ENCODE results near the gene RAD50. TPM values are rescaled to one million over a fixed set of nuclear protein-coding genes. Genes with fewer than 3 reads are reported as not detected.

The RAD50 gene
- total RNA-seq, 4 donors from 2014 or later, result 21.7 to 37.1 (median 24.6) TPM

DNA sequence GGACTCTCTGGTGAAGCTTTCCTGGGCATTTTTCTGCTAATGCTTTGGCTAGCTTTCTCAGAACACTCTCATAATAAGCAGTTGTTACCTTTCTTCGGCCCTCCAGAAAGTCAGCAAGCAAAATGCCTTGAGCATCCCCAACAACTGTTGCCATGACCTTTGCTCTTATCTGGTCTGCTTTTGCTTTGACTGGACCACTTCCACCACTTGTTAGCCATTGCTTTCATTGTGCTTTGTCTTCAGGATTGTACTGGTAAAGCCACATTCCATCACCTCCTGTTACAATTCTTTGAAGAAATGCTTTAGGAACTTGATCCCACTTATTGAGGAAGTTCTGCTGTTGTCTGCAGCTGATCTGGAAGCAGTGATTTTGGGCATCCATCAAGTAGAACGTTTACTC lies 35.7 kb downstream of the RAD50 start:
- H3K4me3 ChIP-seq (ENCODE audit: low read depth, poor library complexity, severe bottlenecking), result no peak overlapping the region
- no peak for DNase-seq (ENCODE audit: low spot score in 2 of 2)
- intact Hi-C loops (cut with DNase I; ENCODE audit: low total_unique reads), result no loop called here
- TF ChIP-seq, protein P1, sequence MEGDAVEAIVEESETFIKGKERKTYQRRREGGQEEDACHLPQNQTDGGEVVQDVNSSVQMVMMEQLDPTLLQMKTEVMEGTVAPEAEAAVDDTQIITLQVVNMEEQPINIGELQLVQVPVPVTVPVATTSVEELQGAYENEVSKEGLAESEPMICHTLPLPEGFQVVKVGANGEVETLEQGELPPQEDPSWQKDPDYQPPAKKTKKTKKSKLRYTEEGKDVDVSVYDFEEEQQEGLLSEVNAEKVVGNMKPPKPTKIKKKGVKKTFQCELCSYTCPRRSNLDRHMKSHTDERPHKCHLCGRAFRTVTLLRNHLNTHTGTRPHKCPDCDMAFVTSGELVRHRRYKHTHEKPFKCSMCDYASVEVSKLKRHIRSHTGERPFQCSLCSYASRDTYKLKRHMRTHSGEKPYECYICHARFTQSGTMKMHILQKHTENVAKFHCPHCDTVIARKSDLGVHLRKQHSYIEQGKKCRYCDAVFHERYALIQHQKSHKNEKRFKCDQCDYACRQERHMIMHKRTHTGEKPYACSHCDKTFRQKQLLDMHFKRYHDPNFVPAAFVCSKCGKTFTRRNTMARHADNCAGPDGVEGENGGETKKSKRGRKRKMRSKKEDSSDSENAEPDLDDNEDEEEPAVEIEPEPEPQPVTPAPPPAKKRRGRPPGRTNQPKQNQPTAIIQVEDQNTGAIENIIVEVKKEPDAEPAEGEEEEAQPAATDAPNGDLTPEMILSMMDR (IDR thresholded peaks at IDR 0.05), result no peak
- TF ChIP-seq POLR2A (IDR thresholded peaks at IDR 0.05), result no peak
- WGBS, 2 donors, result 73 to 83% methylated on average over 2 of the region's 2 CpGs

DNA sequence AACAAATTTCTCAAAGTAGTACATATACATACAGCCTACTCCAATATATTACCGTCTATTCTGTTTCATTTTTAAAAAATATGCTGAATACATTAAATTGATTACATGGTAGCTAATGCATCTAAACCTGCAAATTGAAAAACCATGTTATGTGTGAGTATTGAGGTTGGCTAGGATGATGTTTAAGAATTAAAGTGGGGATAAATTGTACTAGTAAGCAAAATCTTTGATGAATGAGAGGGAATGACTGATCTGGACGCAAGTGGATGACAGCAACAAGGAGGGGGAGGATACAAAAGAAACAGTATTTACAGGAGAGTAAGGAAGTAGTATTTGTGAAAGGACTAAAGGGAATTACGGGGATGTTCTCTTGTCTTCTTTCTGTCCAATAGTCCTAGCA lies 37.4 kb downstream of the RAD50 start:
- WGBS, 2 donors, result 94 to 99% methylated on average over 3 of the region's 3 CpGs
- no peak for TF ChIP-seq POLR2A (IDR thresholded peaks at IDR 0.05)
- TF ChIP-seq, protein P1 (IDR thresholded peaks at IDR 0.05), result no peak
- no peak overlapping the region for H3K4me3 ChIP-seq (ENCODE audit: low read depth, poor library complexity, severe bottlenecking)
- intact Hi-C loops (cut with DNase I; ENCODE audit: low total_unique reads), result no loop called here
- no peak for DNase-seq (ENCODE audit: low spot score in 2 of 2)

DNA sequence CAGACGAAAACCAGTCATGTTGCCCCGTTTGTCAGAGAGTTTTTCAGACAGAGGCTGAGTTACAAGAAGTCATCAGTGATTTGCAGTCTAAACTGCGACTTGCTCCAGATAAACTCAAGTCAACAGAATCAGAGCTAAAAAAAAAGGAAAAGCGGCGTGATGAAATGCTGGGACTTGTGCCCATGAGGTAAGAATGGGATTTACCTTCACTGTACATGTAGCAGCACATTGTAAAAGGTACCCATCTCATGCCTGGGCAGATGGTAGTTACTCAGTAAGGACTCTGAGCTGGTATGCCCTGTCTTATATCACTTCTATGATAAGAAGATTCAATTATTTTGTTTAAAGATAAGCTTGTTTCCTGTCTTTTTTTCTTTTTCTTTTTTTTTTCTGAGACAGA lies 38.8 kb downstream of the RAD50 start:
- no peak for DNase-seq (ENCODE audit: low spot score in 2 of 2)
- intact Hi-C loops (cut with DNase I; ENCODE audit: low total_unique reads), result no loop called here
- WGBS, 2 donors, result 64 to 85% methylated on average over 5 of the region's 5 CpGs
- TF ChIP-seq, protein P1 (IDR thresholded peaks at IDR 0.05), result no peak
- no peak for TF ChIP-seq POLR2A (IDR thresholded peaks at IDR 0.05)
- H3K4me3 ChIP-seq (ENCODE audit: low read depth, poor library complexity, severe bottlenecking), result no peak overlapping the region

DNA sequence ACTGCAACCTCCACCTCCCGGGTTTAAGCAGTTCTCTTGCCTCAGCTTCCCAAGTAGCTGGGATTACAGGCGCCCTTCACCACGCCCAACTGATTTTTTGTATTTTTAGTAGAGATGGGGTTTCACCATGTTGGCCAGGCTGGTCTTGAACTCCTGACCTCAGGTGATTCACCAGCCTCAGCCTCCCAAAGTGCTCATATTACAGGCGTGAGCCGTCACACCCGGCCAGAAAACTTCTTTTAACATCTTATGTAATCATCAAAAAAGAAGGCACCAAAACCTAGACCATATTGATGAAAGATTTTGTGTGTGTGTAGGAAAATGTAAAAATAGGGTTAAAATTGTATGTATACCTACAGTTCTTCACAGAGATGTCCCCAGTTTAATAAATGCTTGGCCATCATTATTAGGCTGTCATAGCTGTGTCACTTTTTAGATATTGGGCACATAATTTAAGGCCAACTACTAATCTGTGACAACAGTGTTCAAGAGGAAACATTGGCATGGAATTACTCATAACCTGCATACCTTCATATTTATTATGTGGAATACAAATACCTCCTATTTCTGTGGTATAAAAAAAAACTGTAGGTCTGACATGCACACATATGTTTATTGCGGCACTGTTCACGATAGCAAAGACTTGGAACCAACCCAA lies 44.4 kb downstream of the RAD50 start:
- 85 to 90% methylated on average over 8 of the region's 8 CpGs for WGBS, 2 donors
- intact Hi-C loops (cut with DNase I; ENCODE audit: low total_unique reads), result no loop called here
- no peak overlapping the region for H3K4me3 ChIP-seq (ENCODE audit: low read depth, poor library complexity, severe bottlenecking)
- no peak for DNase-seq (ENCODE audit: low spot score in 2 of 2)
- TF ChIP-seq, protein P1 (IDR thresholded peaks at IDR 0.05), result no peak
- TF ChIP-seq POLR2A (IDR thresholded peaks at IDR 0.05), result no peak

DNA sequence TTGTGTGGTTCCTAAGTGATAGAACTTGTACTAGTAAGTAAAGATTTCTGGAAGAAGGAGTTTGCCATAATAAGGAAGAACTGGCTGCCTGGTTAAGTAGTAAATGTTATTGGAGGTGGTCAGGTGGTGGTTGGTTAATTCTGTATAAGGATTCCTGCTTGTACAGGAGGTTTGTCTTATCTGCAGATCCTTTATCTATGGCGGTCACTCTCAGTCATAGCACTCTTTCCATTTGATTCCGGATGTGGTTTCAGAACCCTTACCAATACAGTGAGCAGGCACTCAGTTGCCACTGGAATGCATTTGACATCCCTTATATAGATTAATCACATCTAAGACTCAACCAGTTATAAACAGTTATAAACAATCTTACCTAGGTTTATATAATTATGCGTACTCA lies 50.3 kb downstream of the RAD50 start:
- DNase-seq (ENCODE audit: low spot score in 2 of 2), result no peak
- WGBS, 2 donors, result 94 to 95% methylated on average over 3 of the region's 3 CpGs
- no peak overlapping the region for H3K4me3 ChIP-seq (ENCODE audit: low read depth, poor library complexity, severe bottlenecking)
- intact Hi-C loops (cut with DNase I; ENCODE audit: low total_unique reads), result no loop called here
- TF ChIP-seq, protein P1 (IDR thresholded peaks at IDR 0.05), result no peak
- no peak for TF ChIP-seq POLR2A (IDR thresholded peaks at IDR 0.05)

DNA sequence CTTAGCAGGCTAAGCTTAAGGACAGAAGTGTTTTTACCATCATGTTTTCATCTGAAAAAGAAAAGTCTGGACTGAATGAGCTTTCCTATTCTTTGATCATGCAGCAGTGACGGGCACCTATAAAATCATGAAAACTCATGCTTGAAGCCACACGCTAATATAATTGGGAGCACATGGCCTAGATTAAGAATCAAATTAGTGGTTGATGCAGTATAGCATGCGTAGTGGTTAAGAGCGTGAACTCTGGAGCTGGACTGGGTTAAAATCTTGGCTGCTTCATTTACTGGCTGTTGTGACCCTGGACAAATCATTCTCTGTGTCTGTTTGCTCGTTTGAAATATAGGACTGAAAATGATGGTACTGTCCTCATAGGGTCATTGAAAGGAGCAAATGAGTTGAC lies 51.3 kb downstream of the RAD50 start:
- no peak for DNase-seq (ENCODE audit: low spot score in 2 of 2)
- 86 to 87% methylated on average over 5 of the region's 5 CpGs for WGBS, 2 donors
- no peak overlapping the region for H3K4me3 ChIP-seq (ENCODE audit: low read depth, poor library complexity, severe bottlenecking)
- intact Hi-C loops (cut with DNase I; ENCODE audit: low total_unique reads), result no loop called here
- TF ChIP-seq POLR2A (IDR thresholded peaks at IDR 0.05), result no peak
- TF ChIP-seq, protein P1 (IDR thresholded peaks at IDR 0.05), result no peak
